Kidney (tissue), 14 donors: ENCODE data around the gene PATJ. TPM values are rescaled to one million over a fixed set of nuclear protein-coding genes. Genes with fewer than 3 reads are reported as not detected.

Experiments
- DNase-seq, 5 donors: peaks; one replicate each; pipeline ENCODE4 v3.0.0-alpha.2; 2013 to 2020
- FAIRE-seq: peaks from 2 replicates; lab custom pipeline; 2012; peaks lifted over from hg19 to GRCh38; lab: Jason Lieb, UNC
- H3K27ac ChIP-seq, 2 donors: one replicate each; pipeline ENCODE4 v1.7.0; 2013; ENCODE audit warnings: low read depth in 2 of 2, low read length in 2 of 2, inconsistent platforms in 1 of 2
- H3K27me3 ChIP-seq: one replicate; pipeline ENCODE4 v1.7.1; 2013; ENCODE audit warnings: low read length, inconsistent platforms; ENCODE audit not compliant: control insufficient read depth, insufficient read depth
- H3K36me3 ChIP-seq, 3 donors: one replicate each; pipeline versions ENCODE4 v1.7.0 to v1.7.1; 2013; ENCODE audit warnings: low read length in 3 of 3, control low read depth in 1 of 3, inconsistent platforms in 1 of 3; ENCODE audit not compliant: insufficient read depth in 3 of 3, control insufficient read depth in 2 of 3
- H3K4me1 ChIP-seq, 3 donors: one replicate each; pipeline versions ENCODE4 v1.7.0 to v1.7.1; 2013; ENCODE audit warnings: low read length in 3 of 3, inconsistent platforms in 1 of 3, low read depth in 1 of 3; ENCODE audit not compliant: control insufficient read depth in 2 of 3, insufficient read depth in 2 of 3
- H3K4me3 ChIP-seq, 3 donors: one replicate each; pipeline versions ENCODE4 v1.7.0 to v1.8.1; 2013; ENCODE audit warnings: low read length in 3 of 3, control low read depth in 1 of 3, inconsistent platforms in 1 of 3
- H3K9ac ChIP-seq, 3 donors: one replicate each; pipeline versions ENCODE4 v1.7.0 to v1.7.1; 2013; ENCODE audit warnings: low read length in 3 of 3, control low read depth in 1 of 3, inconsistent platforms in 1 of 3
- H3K9me3 ChIP-seq, 3 donors: one replicate each; pipeline versions ENCODE4 v1.7.0 to v1.7.1; 2013; ENCODE audit warnings: low read length in 3 of 3, control low read depth in 1 of 3, inconsistent platforms in 1 of 3; ENCODE audit not compliant: control insufficient read depth in 2 of 3, insufficient read depth in 1 of 3
- CTCF ChIP-seq: IDR thresholded peaks from 3 replicates; pipeline ENCODE4 v1.5.1; 2012; ENCODE audit warnings: mild to moderate bottlenecking, moderate library complexity, borderline replicate concordance; ENCODE audit not compliant: insufficient read depth; ENCODE audit errors: extremely low read depth
- intact Hi-C: fragments of 100-400 bp; cut with DNase I; formaldehyde crosslinking; loops from one replicate; pipeline ENCODE4 v1.11.1; 2022
- polyA plus RNA-seq: library from polyadenylated mRNA; stranded (reverse); fragments of 350-450 nt; fragmentation: Illumina TruSeq; extraction: RNeasy Lipid Tissue Mini Kit (QIAGEN cat#74804); gene quantifications from one replicate; pipeline ENCODE4 v1.2.3, GENCODE V29; 2014; ENCODE audit warnings: low read depth, low replicate concordance; ENCODE audit not compliant: insufficient read depth
- total RNA-seq: library from RNA; stranded (reverse); fragmentation: NEBNext Ultra II Directional; extraction: Animal tissue kit (Norgen Biotek cat#: 25700); gene quantifications from one replicate; pipeline ENCODE4 v1.2.1, GENCODE V29; 2021
- donor health status: control.
- donor health status: control.
- donor health status: control.
- donor health status: control.
- donor health status: control.
- donor health status: DM: yes; HTN: yes; CAD: no.
- donor health status: Normal renal cell carcinoma (clear cell type).

PATJ gene
- total and polyA plus RNA-seq, 2 donors from 2014 or later: 44.0 to 98.0 TPM

GRCh38 chr1:62107923-62108322 lies 365.6 kb downstream of the PATJ start:
- DNase-seq: no peak
- Histone ChIP-seq H3K36me3 (no peaks in the 10 kb centered on the region), H3K27ac (no peak overlapping the region), H3K27me3 (no peaks in the 10 kb centered on the region), H3K4me1 (peaks cover 0 to 9% (median 2%) of the 10 kb centered on the region in 3 donors), H3K9me3 (no peaks in the 10 kb centered on the region), H3K9ac (no peak overlapping the region), H3K4me3 (no peak overlapping the region)
- intact Hi-C loops: no loop called here
- no peak for TF ChIP-seq CTCF
- FAIRE-seq: no peak

- Histone ChIP-seq H3K4me1 (peaks cover 0 to 9% (median 2%) of the 10 kb centered on the region in 3 donors), H3K4me3 (no peak overlapping the region), H3K9ac (no peak overlapping the region), H3K27me3 (no peaks in the 10 kb centered on the region), H3K36me3 (peaks cover 0 to 1% (median 0%) of the 10 kb centered on the region in 3 donors), H3K27ac (no peak overlapping the region), H3K9me3 (no peaks in the 10 kb centered on the region)
- FAIRE-seq (no peak), DNase-seq (no peak)
- intact Hi-C loops: no loop called here
- TF ChIP-seq CTCF: no peak
These were observed 366.8 kb downstream of the PATJ start for GRCh38 chr1:62109124-62109523.

GRCh38 chr1:62110198-62110817 lies 368.0 kb downstream of the PATJ start:
- Histone ChIP-seq H3K4me1 (peaks cover 0 to 9% (median 2%) of the 10 kb centered on the region in 3 donors), H3K27ac (peak overlapping the region in 1 of 2 donors; percentile 62), H3K9me3 (no peaks in the 10 kb centered on the region), H3K9ac (no peak overlapping the region), H3K4me3 (no peak overlapping the region), H3K27me3 (no peaks in the 10 kb centered on the region), H3K36me3 (peaks cover 0 to 9% (median 0%) of the 10 kb centered on the region in 3 donors)
- peak in 2 of 5 donors; percentile 16 to 35 for DNase-seq
- FAIRE-seq: no peak
- intact Hi-C loops: no loop called here
- no peak for TF ChIP-seq CTCF
